GM12891 (cell line): Measurements from ENCODE around the gene DPP7.

Source experiments
- PAX5 ChIP-seq: IDR thresholded peaks from 2 replicates; pipeline ENCODE4 v1.6.1; 2011; ENCODE audit warnings: low read length, moderate library complexity, mild to moderate bottlenecking; ENCODE audit not compliant: insufficient read depth, severe bottlenecking
- POLR2A ChIP-seq: IDR thresholded peaks from 2 replicates; pipeline ENCODE4 v1.6.1; 2011; ENCODE audit warnings: low read depth, low read length, control low read depth
- POLR2AphosphoS5 ChIP-seq: IDR thresholded peaks from 2 replicates; pipeline ENCODE4 v1.6.1; 2011; ENCODE audit warnings: low read depth, low read length, control low read depth
- POU2F2 ChIP-seq: IDR thresholded peaks from 2 replicates; pipeline ENCODE4 v1.6.1; 2011; ENCODE audit warnings: low read depth, mild to moderate bottlenecking, control low read depth, low read length, moderate library complexity
- SPI1 ChIP-seq: IDR thresholded peaks from 2 replicates; pipeline ENCODE4 v1.6.1; 2011; ENCODE audit warnings: low read depth, low read length, control low read depth
- TAF1 ChIP-seq: IDR thresholded peaks from 2 replicates; pipeline ENCODE4 v1.6.1; 2011; ENCODE audit warnings: low read depth, low read length, control low read depth

DNA sequence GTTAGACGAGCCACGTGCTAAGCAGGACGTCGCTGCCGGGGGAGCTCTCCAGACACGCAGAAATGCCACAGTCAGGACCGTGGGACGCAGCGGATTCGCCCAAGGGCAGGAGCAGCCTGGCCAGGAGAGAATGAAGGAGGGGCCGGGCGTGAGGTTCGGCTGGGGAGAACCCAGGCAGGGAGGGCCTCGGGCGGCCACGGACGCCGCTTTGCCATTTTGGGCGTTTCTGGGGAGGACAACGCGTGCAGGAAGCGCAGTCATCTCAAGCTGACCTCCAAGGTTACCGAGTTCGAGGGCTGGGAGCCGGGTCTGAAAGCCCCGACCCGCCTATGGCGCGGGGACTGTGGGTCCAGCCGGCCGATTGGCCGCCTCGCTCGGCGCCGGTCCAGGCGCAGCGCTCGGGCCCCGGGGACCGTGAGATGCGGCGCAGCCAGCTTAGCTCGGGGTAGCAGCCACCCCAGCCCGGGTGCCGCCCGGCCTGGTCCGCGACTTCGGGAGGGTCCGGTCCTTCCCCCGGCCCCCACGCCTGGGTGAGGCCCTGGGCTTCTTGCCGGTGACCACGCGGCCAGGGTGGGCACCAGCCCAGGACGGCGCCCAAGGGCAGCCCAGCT is 28.5 kb downstream of the DPP7 start:
- TF ChIP-seq POLR2AphosphoS5, result no peak
- no peak for TF ChIP-seq POLR2A
- TF ChIP-seq TAF1, result no peak
- no peak for TF ChIP-seq SPI1
- TF ChIP-seq POU2F2, result no peak
- no peak for TF ChIP-seq PAX5
